WERI-Rb-1 (cell line): ENCODE data around the gene SAT2.
"Not testable (repeated sequence)": the region's sequence is repeated elsewhere in the genome, so short reads cannot be mapped to it uniquely, and the experiment has no call there.

Experiments
- DNase-seq: peaks from one replicate; pipeline ENCODE4 v3.0.0-alpha.2; 2020
- H3K27ac ChIP-seq: fragments of 250-450 bp; sonication (Bioruptor Pico); 2 replicates; pipeline ENCODE4 v1.5.1; 2020; ENCODE audit warnings: mild to moderate bottlenecking, moderate library complexity
- H3K27me3 ChIP-seq: fragments of 250-450 bp; sonication (Bioruptor Pico); 2 replicates; pipeline ENCODE4 v1.5.1; 2021; ENCODE audit warnings: mild to moderate bottlenecking, low read depth, moderate library complexity; ENCODE audit not compliant: insufficient read depth, severe bottlenecking
- H3K36me3 ChIP-seq: fragments of 250-450 bp; sonication (Bioruptor Pico); 2 replicates; pipeline ENCODE4 v1.5.1; 2020; ENCODE audit warnings: mild to moderate bottlenecking, moderate library complexity
- H3K4me3 ChIP-seq: 2 replicates; pipeline ENCODE4 v1.5.1; 2011; ENCODE audit warnings: low read depth, mild to moderate bottlenecking, control low read depth, low read length
- H3K9me3 ChIP-seq: fragments of 250-450 bp; sonication (Bioruptor Pico); 2 replicates; pipeline ENCODE4 v1.5.1; 2021; ENCODE audit warnings: mild to moderate bottlenecking, moderate library complexity; ENCODE audit not compliant: severe bottlenecking
- TF ChIP-seq, protein P1 (sequence below): IDR thresholded peaks from 2 replicates; pipeline ENCODE4 v1.5.1; 2011; ENCODE audit warnings: low read depth, mild to moderate bottlenecking, control low read depth, inconsistent platforms, low read length

The SAT2 gene

DNA sequence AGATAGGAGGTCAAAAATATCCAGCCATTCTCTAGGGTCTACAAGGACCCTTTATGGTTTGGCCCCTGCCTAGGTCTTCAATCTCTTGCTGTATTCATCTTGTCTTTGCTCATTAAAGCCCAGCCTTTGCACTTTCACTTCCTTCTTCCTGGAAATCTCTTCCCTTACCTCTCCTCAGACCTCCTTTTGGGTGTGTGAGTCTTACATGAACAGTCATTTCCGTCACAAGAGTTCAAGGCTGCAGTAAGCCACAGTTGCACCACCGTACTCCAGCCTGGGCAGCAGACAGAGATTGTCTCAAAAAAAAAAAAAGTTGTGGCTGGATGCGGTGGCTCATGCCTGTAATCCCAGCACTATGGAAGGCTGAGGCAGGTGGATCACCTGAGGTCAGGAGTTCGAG is 17.2 kb upstream of the SAT2 start:
- TF ChIP-seq, protein P1, sequence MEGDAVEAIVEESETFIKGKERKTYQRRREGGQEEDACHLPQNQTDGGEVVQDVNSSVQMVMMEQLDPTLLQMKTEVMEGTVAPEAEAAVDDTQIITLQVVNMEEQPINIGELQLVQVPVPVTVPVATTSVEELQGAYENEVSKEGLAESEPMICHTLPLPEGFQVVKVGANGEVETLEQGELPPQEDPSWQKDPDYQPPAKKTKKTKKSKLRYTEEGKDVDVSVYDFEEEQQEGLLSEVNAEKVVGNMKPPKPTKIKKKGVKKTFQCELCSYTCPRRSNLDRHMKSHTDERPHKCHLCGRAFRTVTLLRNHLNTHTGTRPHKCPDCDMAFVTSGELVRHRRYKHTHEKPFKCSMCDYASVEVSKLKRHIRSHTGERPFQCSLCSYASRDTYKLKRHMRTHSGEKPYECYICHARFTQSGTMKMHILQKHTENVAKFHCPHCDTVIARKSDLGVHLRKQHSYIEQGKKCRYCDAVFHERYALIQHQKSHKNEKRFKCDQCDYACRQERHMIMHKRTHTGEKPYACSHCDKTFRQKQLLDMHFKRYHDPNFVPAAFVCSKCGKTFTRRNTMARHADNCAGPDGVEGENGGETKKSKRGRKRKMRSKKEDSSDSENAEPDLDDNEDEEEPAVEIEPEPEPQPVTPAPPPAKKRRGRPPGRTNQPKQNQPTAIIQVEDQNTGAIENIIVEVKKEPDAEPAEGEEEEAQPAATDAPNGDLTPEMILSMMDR = no peak
- no peak overlapping the region for H3K4me3 ChIP-seq
- H3K27me3 ChIP-seq = no peaks in the 10 kb centered on the region
- H3K36me3 ChIP-seq = no peaks in the 10 kb centered on the region
- no peak overlapping the region for H3K27ac ChIP-seq
- DNase-seq = no peak
- H3K9me3 ChIP-seq = no peaks in the 10 kb centered on the region

DNA sequence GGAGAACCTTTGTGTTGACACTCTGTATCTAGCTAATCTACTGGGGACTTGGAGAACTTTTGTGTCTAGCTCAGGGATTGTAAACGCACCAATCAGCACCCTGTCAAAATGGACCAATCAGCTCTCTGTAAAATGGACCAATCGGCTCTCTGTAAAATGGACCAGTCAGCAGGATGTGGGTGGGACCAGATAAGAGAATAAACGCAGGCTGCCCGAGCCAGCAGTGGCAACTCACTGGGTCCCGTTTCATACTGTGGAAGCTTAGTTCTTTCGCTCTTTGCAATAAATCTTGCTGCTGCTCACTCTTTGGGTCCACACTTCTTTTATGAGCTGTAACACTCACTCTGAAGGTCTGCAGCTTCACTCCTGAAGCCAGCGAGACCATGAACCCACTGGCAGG is 14.0 kb upstream of the SAT2 start:
- H3K27ac ChIP-seq, H3K9me3 ChIP-seq, H3K27me3 ChIP-seq, H3K36me3 ChIP-seq, H3K4me3 ChIP-seq, DNase-seq: not testable (repeated sequence)

DNA sequence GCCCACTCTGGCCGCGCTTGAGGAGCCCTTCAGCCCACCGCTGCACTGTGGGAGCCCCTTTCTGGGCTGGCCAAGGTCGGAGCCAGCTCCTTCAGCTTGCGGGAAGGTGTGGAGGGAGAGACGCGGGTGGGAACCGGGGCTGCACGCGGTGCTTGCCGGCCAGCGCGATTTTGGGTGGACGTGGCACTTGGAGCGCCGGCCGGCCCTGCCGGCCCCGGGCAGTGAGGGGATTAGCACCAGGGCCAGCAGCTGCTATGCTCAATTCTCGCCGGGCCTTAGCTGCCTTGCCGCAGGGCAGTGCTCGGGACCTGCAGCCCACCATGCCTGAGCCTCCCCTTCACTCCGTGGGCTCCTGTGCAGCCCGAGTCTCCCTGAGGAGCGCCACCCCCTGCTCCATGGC is 13.2 kb upstream of the SAT2 start:
- Histone ChIP-seq H3K9me3 (no peaks in the 10 kb centered on the region), H3K27ac (no peak overlapping the region), H3K36me3 (no peaks in the 10 kb centered on the region), H3K27me3 (no peaks in the 10 kb centered on the region), H3K4me3 (no peak overlapping the region)
- TF ChIP-seq, protein P1 = no peak
- DNase-seq = no peak

DNA sequence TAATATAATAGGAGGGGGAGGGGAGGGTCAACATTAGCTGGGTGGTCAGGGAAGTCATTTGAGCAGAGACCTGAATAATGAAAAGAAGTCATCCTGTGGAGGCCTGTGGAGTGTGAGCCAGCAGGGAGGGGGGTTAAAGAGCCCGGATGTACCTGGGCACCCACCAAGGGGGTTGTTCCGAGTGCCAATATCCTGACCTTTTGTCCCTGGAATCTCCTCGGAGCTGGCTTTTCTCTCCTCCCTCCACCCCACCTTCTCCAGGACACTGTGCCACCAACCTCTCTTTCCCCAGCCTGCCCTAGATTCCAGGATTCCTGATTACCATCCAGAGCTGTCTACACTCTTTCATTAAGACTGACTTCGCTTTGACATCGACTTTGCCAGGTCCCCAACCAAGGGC is 8.5 kb upstream of the SAT2 start:
- no peak for DNase-seq
- Histone ChIP-seq H3K9me3 (no peaks in the 10 kb centered on the region), H3K27ac (no peak overlapping the region), H3K27me3 (no peaks in the 10 kb centered on the region), H3K36me3 (no peaks in the 10 kb centered on the region), H3K4me3 (no peak overlapping the region)
- TF ChIP-seq, protein P1 = no peak

DNA sequence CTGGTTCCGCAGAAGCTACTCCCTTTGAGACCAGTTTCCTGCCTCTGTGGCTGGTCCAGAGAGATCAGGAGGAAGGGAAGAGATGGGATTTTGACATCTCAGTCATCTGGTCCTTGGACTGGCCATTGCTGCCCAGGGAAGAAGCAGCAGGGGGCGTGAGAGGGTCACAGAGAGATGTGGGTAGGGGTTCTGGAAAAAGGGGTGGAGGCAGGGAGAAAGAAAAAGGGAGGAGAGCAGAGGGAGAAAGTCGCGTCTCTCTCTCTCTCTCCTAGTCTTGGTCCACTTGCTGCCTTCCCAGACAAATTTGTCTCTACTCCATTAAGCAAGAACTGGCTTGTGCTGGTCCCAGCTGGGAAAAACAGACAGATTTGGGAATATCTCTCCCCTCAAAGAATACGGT is 6.8 kb upstream of the SAT2 start:
- no peaks in the 10 kb centered on the region for H3K27me3 ChIP-seq
- TF ChIP-seq, protein P1 = peak; percentile 86
- DNase-seq = peak; percentile 92
- H3K27ac ChIP-seq = no peak overlapping the region
- no peaks in the 10 kb centered on the region for H3K36me3 ChIP-seq
- no peaks in the 10 kb centered on the region for H3K9me3 ChIP-seq
- H3K4me3 ChIP-seq = no peak overlapping the region

DNA sequence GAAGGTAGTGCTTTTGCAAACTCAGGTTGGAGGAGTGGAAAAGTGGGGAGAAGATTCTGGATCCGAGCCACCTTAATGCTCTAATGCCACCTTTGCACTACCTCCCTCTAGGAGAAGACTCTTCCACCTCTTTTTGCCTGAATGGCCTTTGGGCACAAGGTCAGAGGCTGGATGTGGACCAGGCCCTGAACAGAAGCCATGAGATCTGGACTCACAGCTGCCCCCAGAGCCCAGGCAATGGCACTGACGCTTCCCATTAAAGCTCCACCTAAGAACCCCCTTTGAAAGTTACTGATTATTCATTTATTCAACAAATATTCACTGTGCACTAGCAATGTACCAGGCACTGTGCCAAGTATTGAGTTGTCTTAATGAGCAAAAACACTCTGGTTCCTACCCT is 5.5 kb upstream of the SAT2 start:
- TF ChIP-seq, protein P1 = peak; percentile 16; the same call in 1 of the 2 replicates

More for the DNA sequence above, 5.5 kb upstream of the SAT2 start:
- Histone ChIP-seq H3K27me3 (no peaks in the 10 kb centered on the region), H3K36me3 (no peaks in the 10 kb centered on the region), H3K9me3 (no peaks in the 10 kb centered on the region), H3K27ac (no peak overlapping the region), H3K4me3 (no peak overlapping the region)
- DNase-seq = no peak
